Transverse colon (tissue), 4 donors: ENCODE results near the gene LTK. TPM values are rescaled to one million over a fixed set of nuclear protein-coding genes. Genes with fewer than 3 reads are reported as not detected.
"Not testable (repeated sequence)": the region's sequence is repeated elsewhere in the genome, so short reads cannot be mapped to it uniquely, and the experiment has no call there.

ENCODE experiments used
- DNase-seq: peaks from one replicate; pipeline ENCODE4 v3.0.0-alpha.2; 2019
- H3K27ac ChIP-seq, 4 donors: fragments of 200-600 bp; sonication (generic); 2 replicates each; pipeline ENCODE4 v1.5.1; 2016 to 2018; ENCODE audit warnings: inconsistent platforms in 4 of 4
- H3K27me3 ChIP-seq: fragments of 200-600 bp; sonication (generic); 2 replicates; pipeline ENCODE4 v1.5.1; 2017; ENCODE audit warnings: inconsistent platforms
- H3K36me3 ChIP-seq, 4 donors: fragments of 200-600 bp; sonication (generic); 2 replicates each; pipeline ENCODE4 v1.5.1; 2017 to 2019; ENCODE audit warnings: inconsistent platforms in 4 of 4
- H3K4me1 ChIP-seq, 4 donors: fragments of 200-600 bp; sonication (generic); 2 replicates each; pipeline ENCODE4 v1.5.1; 2017 to 2020; ENCODE audit warnings: inconsistent platforms in 4 of 4
- H3K4me3 ChIP-seq, 4 donors: fragments of 200-600 bp; sonication (generic); 1 replicate in 1 of 4; 2 replicates in 3 of 4; pipeline versions ENCODE4 v1.5.1 to v1.6.1; 2017 to 2019; ENCODE audit warnings: inconsistent platforms in 4 of 4
- H3K9me3 ChIP-seq, 2 donors: fragments of 200-600 bp; sonication (generic); 2 replicates each; pipeline ENCODE4 v1.5.1; 2017 to 2019; ENCODE audit warnings: inconsistent platforms in 2 of 2
- CTCF ChIP-seq, 5 experiments: fragments of 200-600 bp in 3 of 5; fragments of 450-650 bp in 2 of 5; sonication (generic) in 3 of 5; IDR thresholded peaks; 1 replicate in 2 of 5; 2 replicates in 3 of 5; pipeline ENCODE4 v1.5.1; 2016 to 2017; ENCODE audit warnings: antibody characterized with exemption in 5 of 5, inconsistent platforms in 3 of 5, mild to moderate bottlenecking in 2 of 5, moderate library complexity in 1 of 5
- EP300 ChIP-seq: sonication (generic); formaldehyde crosslinking; IDR thresholded peaks from one replicate; pipeline ENCODE4 v1.6.1; 2017; ENCODE audit warnings: antibody characterized with exemption, low read depth
- POLR2A ChIP-seq: fragments of 450-650 bp; IDR thresholded peaks from one replicate; pipeline ENCODE4 v1.6.1; 2016; ENCODE audit warnings: antibody characterized with exemption, mild to moderate bottlenecking, moderate library complexity
- POLR2AphosphoS5 ChIP-seq, 3 donors: sonication (generic); formaldehyde crosslinking; IDR thresholded peaks; one replicate each; pipeline ENCODE4 v1.6.1; 2016; ENCODE audit warnings: antibody characterized with exemption in 3 of 3
- WGBS, 2 donors: methylation state at CpG; one replicate each; pipeline ENCODE4 v1.1.5; 2018; ENCODE audit warnings: low coverage in 1 of 2; 5-methylcytosine and 5-hydroxymethylcytosine counted together
- in situ Hi-C, 4 donors: fragments of 200-750 bp; cut with MboI; loops; one replicate each; pipeline versions ENCODE4 v1.15.0 to v1.15.1; 2017; ENCODE audit warnings: low sequenced_read_pairs in 3 of 4, low pct_ligation_motif_present in 1 of 4, low pct_unique_long_range_greater_than_20kb in 1 of 4
- intact Hi-C: fragments of 100-400 bp; cut with DNase I; formaldehyde crosslinking; loops from one replicate; pipeline ENCODE4 v1.15.1; 2023; ENCODE audit warnings: low total_unique reads
- total RNA-seq, 4 donors: library from RNA; depleted of rRNA; stranded (reverse); fragments of >200 nt; gene quantifications; one replicate each; pipeline ENCODE4 v1.1.0, GENCODE V29; 2016

Gene LTK
- total RNA-seq, 4 donors from 2014 or later, result 0.40 to 15.0 (median 11.6) TPM

- TF ChIP-seq CTCF (IDR thresholded peaks at IDR 0.05) (no peak), EP300 (no peak), POLR2AphosphoS5 (IDR thresholded peaks at IDR 0.05) (no peak), POLR2A (no peak)
- intact Hi-C loops (no loop called here), in situ Hi-C loops (no loop called here)
- Histone ChIP-seq H3K4me3 (no peak overlapping the region), H3K9me3 (no peaks in the 10 kb centered on the region), H3K4me1 (peaks cover 0 to 16% (median 9%) of the 10 kb centered on the region in 4 donors), H3K27me3 (no peaks in the 10 kb centered on the region), H3K27ac (peak overlapping the region in 2 of 4 donors; percentile 68 to 74), H3K36me3 (peaks cover 0 to 59% (median 26%) of the 10 kb centered on the region in 4 donors)
- DNase-seq, result no peak
- 85% methylated on average over 11 of the region's 11 CpGs; no CpG with 5 or more reads in 1 of the 2 donors for WGBS, 2 donors
Measured at GRCh38 chr15:41473418-41473817, 40.2 kb downstream of the LTK start.

GRCh38 chr15:41469644-41470043 lies 44.0 kb downstream of the LTK start:
- H3K27ac ChIP-seq, intact Hi-C loops, H3K4me3 ChIP-seq, DNase-seq, in situ Hi-C loops, H3K9me3 ChIP-seq, H3K27me3 ChIP-seq: not testable (repeated sequence)
- Histone ChIP-seq H3K36me3 (peaks cover 0 to 48% (median 15%) of the 10 kb centered on the region in 4 donors), H3K4me1 (peaks cover 0 to 15% (median 9%) of the 10 kb centered on the region in 4 donors)
- 92 to 98% methylated on average over 4 to 6 of the region's 6 CpGs for WGBS, 2 donors

GRCh38 chr15:41466711-41467110 lies 46.9 kb downstream of the LTK start:
- intact Hi-C loops (no loop called here), in situ Hi-C loops (no loop called here)
- H3K4me3 ChIP-seq, result no peak overlapping the region
- DNase-seq, result no peak
- H3K4me1 ChIP-seq, result no peaks in the 10 kb centered on the region
- TF ChIP-seq CTCF (IDR thresholded peaks at IDR 0.05) (no peak), POLR2A (no peak), EP300 (no peak), POLR2AphosphoS5 (IDR thresholded peaks at IDR 0.05) (no peak)
- no peak overlapping the region for H3K27ac ChIP-seq
- no peaks in the 10 kb centered on the region for H3K27me3 ChIP-seq
- peaks cover 0 to 48% (median 10%) of the 10 kb centered on the region in 4 donors for H3K36me3 ChIP-seq
- H3K9me3 ChIP-seq, result no peaks in the 10 kb centered on the region
- WGBS, 2 donors, result 83 to 90% methylated on average over 2 to 3 of the region's 3 CpGs

- no peak for DNase-seq
- H3K27ac ChIP-seq, result no peak overlapping the region
- no peaks in the 10 kb centered on the region for H3K9me3 ChIP-seq
- intact Hi-C loops, result no loop called here
- H3K4me3 ChIP-seq, result no peak overlapping the region
- H3K27me3 ChIP-seq, result no peaks in the 10 kb centered on the region
- H3K4me1 ChIP-seq, result no peaks in the 10 kb centered on the region
- TF ChIP-seq EP300 (no peak), CTCF (IDR thresholded peaks at IDR 0.05) (peak; percentile 71 to 92 (median 86)), POLR2A (no peak)
- H3K36me3 ChIP-seq, result peaks cover 0 to 43% (median 6%) of the 10 kb centered on the region in 4 donors
- 87 to 89% methylated on average over 8 of the region's 8 CpGs for WGBS, 2 donors
- in situ Hi-C loops, result no loop called here
Measured at GRCh38 chr15:41465822-41466421, 47.7 kb downstream of the LTK start.
